ENCODE measurements around the gene ZNF75A.

GRCh38 chr16:3283543-3284447, 21.5 kb upstream of the ZNF75A start:
- TF ChIP-seq EZH2 (IDR thresholded peaks at IDR 0.05; ENCODE audit: low read depth, unreplicated experiment) (no peak), CTCF (conservative IDR thresholded peaks at IDR 0.05; ENCODE audit: low read depth in 2 of 2) (no peak), ZNF462 (CRISPR knock-in tag; IDR thresholded peaks at IDR 0.05) (no peak), JUNB (IDR thresholded peaks at IDR 0.05; ENCODE audit: unreplicated experiment) (no peak), CREB1 (CRISPR knock-in tag; IDR thresholded peaks at IDR 0.05; ENCODE audit: low read depth) (no peak), POLR2AphosphoS5 (IDR thresholded peaks at IDR 0.05; ENCODE audit: low read depth) (no peak)
